Medulla oblongata (tissue), 1 donor: Measurements from ENCODE around the gene MAPK6.
A peak's percentile ranks its signal among the peaks of the same experiment; 100 is the strongest.
"Not testable (repeated sequence)": the region's sequence is repeated elsewhere in the genome, so short reads cannot be mapped to it uniquely, and the experiment has no call there.

Experiments
- DNase-seq: peaks from one replicate; pipeline ENCODE4 v3.0.0-alpha.2; 2015; ENCODE audit errors: extremely low spot score

The MAPK6 gene

GRCh38 chr15:52042051-52042851 lies 23.2 kb downstream of the MAPK6 start:
- DNase-seq = peak; percentile 67

DNA sequence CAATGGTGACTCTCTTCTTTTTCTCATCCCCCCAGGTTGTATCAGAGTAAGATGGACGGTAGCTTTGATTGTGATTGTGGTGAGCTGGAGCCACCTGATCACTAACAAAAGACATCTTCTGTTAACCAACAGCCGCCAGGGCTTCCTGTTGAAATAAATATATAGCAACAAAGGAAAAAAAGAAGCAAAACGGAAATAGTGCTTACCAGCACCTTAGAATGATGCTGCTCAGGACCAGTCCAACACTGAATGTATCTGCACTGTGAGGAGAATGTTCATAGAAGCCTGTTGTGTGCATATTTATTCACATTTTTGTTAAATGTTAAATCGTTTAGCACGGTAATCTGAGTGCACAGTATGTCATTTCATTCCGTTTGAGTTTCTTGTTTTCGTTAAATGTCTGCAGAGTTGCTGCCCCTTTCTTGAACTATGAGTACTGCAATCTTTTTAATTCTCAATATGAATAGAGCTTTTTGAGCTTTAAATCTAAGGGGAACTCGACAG lies 26.8 kb downstream of the MAPK6 start:
- DNase-seq = not testable (repeated sequence)

GRCh38 chr15:52046552-52046951 lies 27.5 kb downstream of the MAPK6 start:
- DNase-seq = peak; percentile 49

DNA sequence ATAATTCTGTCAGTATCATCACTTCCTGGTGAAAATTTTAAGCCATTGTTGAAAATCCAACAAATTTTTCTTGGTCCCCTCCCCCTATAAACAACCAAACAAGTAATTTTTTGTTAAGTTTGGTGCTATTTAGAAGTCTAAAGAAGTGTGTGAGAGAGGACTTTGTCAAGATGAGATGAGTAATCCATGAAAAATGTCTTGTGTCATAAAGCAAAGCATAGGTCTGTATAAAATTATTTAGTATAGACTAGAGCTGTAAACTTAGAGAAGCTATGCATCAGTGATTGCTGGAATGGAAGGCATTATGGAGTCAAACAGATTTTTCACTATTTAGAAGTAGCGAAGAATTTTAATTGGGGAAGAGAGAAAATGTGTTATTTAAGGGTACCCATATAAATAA lies 31.4 kb downstream of the MAPK6 start:
- DNase-seq = no peak

DNA sequence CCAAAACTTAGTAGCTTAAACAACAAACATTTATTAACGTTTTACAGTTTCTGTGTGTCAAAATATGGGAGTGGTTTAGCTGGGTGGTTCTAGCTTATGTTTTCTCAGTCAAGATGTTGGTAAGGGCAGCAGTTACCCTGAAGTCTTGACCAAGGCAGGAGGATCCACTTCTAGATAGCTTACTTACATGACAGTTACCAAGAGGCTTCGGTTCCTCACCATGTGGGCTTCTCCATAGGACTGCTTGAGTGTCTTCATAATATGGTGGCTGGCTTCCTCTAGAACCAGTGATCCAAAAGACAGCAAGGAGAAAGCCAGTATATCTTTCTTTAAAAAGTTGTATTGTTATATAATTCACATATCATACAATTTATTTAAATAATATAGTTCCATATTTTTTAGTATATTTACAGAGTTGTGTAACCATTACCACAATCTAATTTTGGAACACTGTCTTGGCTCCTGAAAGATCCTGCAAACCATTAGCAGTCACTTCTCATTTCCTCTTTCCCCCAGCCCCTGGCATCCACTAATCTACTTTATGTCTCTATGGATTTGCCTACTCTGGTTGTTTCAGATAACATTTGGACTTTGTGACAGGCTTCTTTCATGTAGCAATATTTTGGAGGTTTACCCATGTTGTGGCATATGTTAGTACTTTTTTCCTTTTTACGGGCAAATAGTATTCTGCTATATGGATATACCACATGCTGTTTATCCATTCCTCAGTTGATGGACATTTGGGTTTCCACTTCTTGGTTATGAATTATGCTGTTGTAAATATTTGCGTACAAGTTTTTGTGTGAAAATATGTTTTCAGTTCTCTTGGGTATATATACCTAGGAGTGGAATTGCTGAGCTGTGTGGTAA lies 33.3 kb downstream of the MAPK6 start:
- DNase-seq = no peak

DNA sequence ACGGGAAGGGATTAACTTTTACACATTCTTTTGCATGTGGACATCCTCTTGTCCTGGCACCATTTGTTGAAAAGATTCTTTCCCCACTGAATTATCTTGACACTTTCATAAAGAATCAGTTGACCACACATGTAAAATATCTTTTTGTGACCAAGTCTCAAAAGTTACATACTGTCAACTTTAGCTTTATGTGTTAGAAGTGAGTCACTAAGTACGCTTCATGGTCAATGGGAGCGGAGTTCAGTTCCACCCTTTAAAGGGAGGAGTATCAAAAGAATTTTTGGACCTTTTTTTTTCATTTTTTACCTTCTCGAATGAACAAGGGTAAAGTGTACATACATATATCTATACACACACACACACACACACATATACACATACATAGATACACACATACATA lies 35.4 kb downstream of the MAPK6 start:
- no peak for DNase-seq

- DNase-seq = not testable (repeated sequence)
Measured at GRCh38 chr15:52054858-52055257, 35.8 kb downstream of the MAPK6 start.

- DNase-seq = no peak
Measured at GRCh38 chr15:52056001-52056400, 37.0 kb downstream of the MAPK6 start.

GRCh38 chr15:52056496-52056895 lies 37.5 kb downstream of the MAPK6 start:
- no peak for DNase-seq

DNA sequence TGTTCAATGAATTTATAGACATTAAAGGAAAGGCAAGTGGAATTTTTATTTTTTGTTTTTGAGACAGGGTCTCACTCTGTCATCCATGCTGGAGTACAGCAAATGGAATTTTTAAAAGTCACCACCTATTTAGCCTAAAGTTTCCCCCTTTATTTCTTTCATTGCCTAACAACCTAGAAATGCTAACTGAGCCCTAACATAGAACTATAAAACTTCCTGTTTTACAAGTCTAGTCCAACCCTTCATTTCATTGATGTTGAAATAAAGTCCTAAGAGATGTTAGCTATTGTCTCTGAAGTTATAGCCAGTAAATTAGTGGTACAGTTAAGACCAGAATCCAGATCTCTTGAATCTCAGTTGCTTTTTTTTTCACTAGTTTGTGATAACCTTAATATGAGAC lies 39.0 kb downstream of the MAPK6 start:
- no peak for DNase-seq

- no peak for DNase-seq
Measured at GRCh38 chr15:52060501-52060900, 41.5 kb downstream of the MAPK6 start.

GRCh38 chr15:52066842-52067544 lies 48.0 kb downstream of the MAPK6 start:
- no peak for DNase-seq

DNA sequence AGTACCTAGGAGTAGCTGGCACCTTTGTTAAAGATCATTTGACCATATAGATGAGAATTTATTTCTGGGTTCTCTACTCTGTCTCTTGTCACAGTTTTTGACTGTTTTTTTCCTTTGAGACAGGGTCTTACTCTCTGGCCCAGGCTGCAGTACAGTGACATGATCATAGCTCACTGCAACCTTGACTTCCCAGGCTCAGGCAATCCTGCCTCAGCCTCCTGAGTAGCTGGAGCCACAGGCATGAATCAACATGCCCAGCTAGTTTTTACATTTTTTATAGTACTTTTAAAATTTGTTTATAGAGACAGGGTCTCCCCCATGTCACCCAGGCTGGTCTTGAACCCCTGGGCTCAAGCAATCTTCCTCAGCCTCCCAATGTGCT lies 48.5 kb downstream of the MAPK6 start:
- no peak for DNase-seq

- no peak for DNase-seq
Measured at GRCh38 chr15:52068004-52068615, 49.1 kb downstream of the MAPK6 start.

GRCh38 chr15:52069559-52069958 lies 50.5 kb downstream of the MAPK6 start:
- DNase-seq = no peak

- no peak for DNase-seq
Measured at GRCh38 chr15:52071570-52071969, 52.6 kb downstream of the MAPK6 start.

GRCh38 chr15:52076889-52077781 lies 58.1 kb downstream of the MAPK6 start:
- DNase-seq = no peak

- DNase-seq = no peak
Measured at GRCh38 chr15:52078197-52078875, 59.3 kb downstream of the MAPK6 start.

- DNase-seq = peak; percentile 91
Measured at GRCh38 chr15:52078876-52079700, 60.1 kb downstream of the MAPK6 start.
